HCT116 (cell line): Measurements from ENCODE around the gene CCNC. TPM values are rescaled to one million over a fixed set of nuclear protein-coding genes. Genes with fewer than 3 reads are reported as not detected.

Source experiments
- ATAC-seq: fragments of 200-7000 bp; cut with Tn5 transposase; 2 replicates; pipeline ENCODE4 v1.9.1; 2020; ENCODE audit warnings: mild to moderate bottlenecking, moderate library complexity
- BruUV-seq: library from RNA; stranded (reverse); fragments of 400-500 nt; replicated peaks from 2 replicates; lab custom pipeline; 2021; lab: Mats Ljungman, UMichigan
- CTCF ChIA-PET: fragments of 300-600 bp; sonication (Branson Sonifier 250); formaldehyde crosslinking; loops from one replicate; lab custom pipeline; 2021; ENCODE audit warnings: antibody characterized with exemption; lab: Charles Lee
- POLR2A ChIA-PET: fragments of 300-600, 350-600 bp; sonication (Branson Sonifier 250); formaldehyde crosslinking; loops from one replicate; lab custom pipeline; 2021; ENCODE audit warnings: antibody characterized with exemption; lab: Charles Lee
- RAD21 ChIA-PET, 2 experiments: fragments of 300-600 bp; sonication (Branson Sonifier 250); formaldehyde crosslinking; loops; one replicate each; lab custom pipeline; 2023; ENCODE audit warnings: low total read pairs in 2 of 2; ENCODE audit not compliant: uncharacterized antibody in 2 of 2, unreplicated experiment in 2 of 2, low non-redundant PET in 1 of 2; lab: Charles Lee
- DNase-seq: peaks from one replicate; pipeline ENCODE4 v3.0.0-alpha.2; 2010; ENCODE audit warnings: low read depth, low spot score
- H2AFZ ChIP-seq: fragments of 200-600 bp; shearing (Covaris generic), sonication (generic); 2 replicates; pipeline ENCODE4 v1.6.1; 2017; ENCODE audit warnings: low read depth, mixed run types, mixed read lengths, antibody characterized with exemption, low read length; ENCODE audit not compliant: poor library complexity, severe bottlenecking
- H3K27ac ChIP-seq: 2 replicates; pipeline ENCODE4 v1.5.1; 2012; ENCODE audit warnings: low read depth, low read length
- H3K27me3 ChIP-seq: fragments of 200-600 bp; sonication (generic); 2 replicates; pipeline ENCODE4 v1.6.1; 2016; ENCODE audit warnings: mixed run types, low read length, mixed read lengths; ENCODE audit not compliant: insufficient read depth
- H3K36me3 ChIP-seq, 2 experiments: fragments of 200-500 bp in 1 of 2; fragments of 200-600 bp in 1 of 2; sonication (Bioruptor generic) in 1 of 2; sonication (generic) in 1 of 2; 2 replicates each; pipeline versions ENCODE4 v1.5.1 to v1.6.1; 2014 to 2016; ENCODE audit warnings: low read length in 2 of 2, inconsistent platforms in 1 of 2, mixed read lengths in 1 of 2, mixed run types in 1 of 2; ENCODE audit not compliant: insufficient read depth in 2 of 2, control insufficient read depth in 1 of 2
- H3K4me1 ChIP-seq, 2 experiments: fragments of 200-600 bp in 1 of 2; sonication (generic) in 1 of 2; 2 replicates each; pipeline versions ENCODE4 v1.5.1 to v1.6.1; 2012 to 2017; ENCODE audit warnings: low read length in 2 of 2, inconsistent platforms in 1 of 2, mild to moderate bottlenecking in 1 of 2, mixed read lengths in 1 of 2, mixed run types in 1 of 2, moderate library complexity in 1 of 2; ENCODE audit not compliant: insufficient read depth in 2 of 2, control insufficient read depth in 1 of 2
- H3K4me2 ChIP-seq: fragments of 200-600 bp; sonication (generic); 2 replicates; pipeline ENCODE4 v1.6.1; 2017; ENCODE audit warnings: mixed run types, low read length, mixed read lengths
- H3K4me3 ChIP-seq, 2 experiments: fragments of 200-600 bp in 1 of 2; sonication (generic) in 1 of 2; replicated peaks in 1 of 2; 2 replicates each; pipeline ENCODE4 v1.5.1; 2011 to 2016; ENCODE audit warnings: low read length in 2 of 2, control low read depth in 1 of 2, low read depth in 1 of 2, mild to moderate bottlenecking in 1 of 2, mixed read lengths in 1 of 2, mixed run types in 1 of 2
- H3K79me2 ChIP-seq: fragments of 200-600 bp; sonication (generic); 2 replicates; pipeline ENCODE4 v1.6.1; 2017; ENCODE audit warnings: mild to moderate bottlenecking, mixed run types, low read length, moderate library complexity, mixed read lengths; ENCODE audit not compliant: insufficient read depth
- H3K9ac ChIP-seq: fragments of 200-600 bp; sonication (generic); 2 replicates; pipeline ENCODE4 v1.6.1; 2016; ENCODE audit warnings: low read length, mixed read lengths
- H3K9me2 ChIP-seq: fragments of 200-600 bp; sonication (generic), shearing (Covaris generic); 2 replicates; pipeline ENCODE4 v1.6.1; 2017; ENCODE audit warnings: mixed run types, mild to moderate bottlenecking, moderate library complexity; ENCODE audit not compliant: insufficient read depth
- H3K9me3 ChIP-seq, 2 experiments: fragments of 200-500 bp in 1 of 2; fragments of 200-600 bp in 1 of 2; sonication (Bioruptor generic) in 1 of 2; sonication (generic) in 1 of 2; 2 replicates each; pipeline ENCODE4 v1.6.1; 2014 to 2017; ENCODE audit warnings: low read length in 2 of 2, mixed read lengths in 2 of 2, inconsistent platforms in 1 of 2, low read depth in 1 of 2, mild to moderate bottlenecking in 1 of 2, mixed run types in 1 of 2, moderate library complexity in 1 of 2; ENCODE audit not compliant: control insufficient read depth in 1 of 2, insufficient read depth in 1 of 2
- H4K20me1 ChIP-seq: fragments of 200-600 bp; sonication (generic), shearing (Covaris generic); 2 replicates; pipeline ENCODE4 v1.6.1; 2017; ENCODE audit warnings: mixed run types, mild to moderate bottlenecking, moderate library complexity; ENCODE audit not compliant: insufficient read depth
- CBX3 ChIP-seq: IDR thresholded peaks from 2 replicates; pipeline ENCODE4 v1.6.1; 2012; ENCODE audit warnings: low read depth
- CEBPB ChIP-seq: IDR thresholded peaks from 2 replicates; pipeline ENCODE4 v1.6.1; 2012; ENCODE audit warnings: low read depth
- EGR1 ChIP-seq: IDR thresholded peaks from 2 replicates; pipeline ENCODE4 v1.6.1; 2012; ENCODE audit warnings: low read depth
- EZH2 ChIP-seq: fragments of 200-600 bp; sonication (generic); IDR thresholded peaks from 2 replicates; pipeline ENCODE4 v1.6.1; 2017; ENCODE audit warnings: antibody characterized with exemption, mixed run types
- EZH2phosphoT487 ChIP-seq: fragments of 200-600 bp; IDR thresholded peaks from 2 replicates; pipeline ENCODE4 v1.6.1; 2018; ENCODE audit warnings: antibody characterized with exemption, borderline replicate concordance
- JUND ChIP-seq: IDR thresholded peaks from 2 replicates; pipeline ENCODE4 v1.6.1; 2012
- POLR2A ChIP-seq: IDR thresholded peaks from 2 replicates; pipeline ENCODE4 v1.7.0; 2011; ENCODE audit warnings: borderline replicate concordance; ENCODE audit not compliant: insufficient read depth, insufficient read length; ENCODE audit errors: extremely low read depth
- POLR2AphosphoS5 ChIP-seq: IDR thresholded peaks from 2 replicates; pipeline ENCODE4 v1.6.1; 2011; ENCODE audit warnings: mild to moderate bottlenecking, low read depth, low read length, moderate library complexity
- RAD21 ChIP-seq: IDR thresholded peaks from 2 replicates; pipeline ENCODE4 v1.6.1; 2012; ENCODE audit warnings: low read depth, mild to moderate bottlenecking
- SIN3A ChIP-seq: IDR thresholded peaks from 2 replicates; pipeline ENCODE4 v1.6.1; 2012; ENCODE audit warnings: low read depth
- SP1 ChIP-seq: IDR thresholded peaks from 2 replicates; pipeline ENCODE4 v1.6.1; 2012; ENCODE audit warnings: low read depth
- TCF7L2 ChIP-seq: IDR thresholded peaks from 2 replicates; pipeline ENCODE4 v1.7.0; 2011; ENCODE audit warnings: borderline replicate concordance, inconsistent platforms; ENCODE audit not compliant: insufficient read depth, insufficient read length; ENCODE audit errors: extremely low read depth
- ZFX ChIP-seq: fragments of 450-650 bp; IDR thresholded peaks from 2 replicates; pipeline ENCODE4 v1.6.1; 2017
- ZNF274 ChIP-seq: fragments of 200-500 bp; sonication (Bioruptor generic); IDR thresholded peaks from 2 replicates; pipeline ENCODE4 v1.6.1; 2014; ENCODE audit warnings: mild to moderate bottlenecking, low read depth, low read length, inconsistent platforms
- intact Hi-C: fragments of 100-400 bp; cut with micrococcal nuclease; formaldehyde crosslinking; loops from 2 replicates; pipeline ENCODE4 v1.10.0; 2022
- total RNA-seq: library from RNA; stranded (reverse); gene quantifications from one replicate; pipeline ENCODE4 v1.2.1, GENCODE V29; 2021; ENCODE audit not compliant: unreplicated experiment
- TF ChIP-seq, protein P1 (sequence below): IDR thresholded peaks from 2 replicates; pipeline ENCODE4 v1.6.1; 2012
- TF ChIP-seq, protein P2 (sequence below): IDR thresholded peaks from 2 replicates; pipeline ENCODE4 v1.6.1; 2012
- TF ChIP-seq, protein P3 (sequence below): IDR thresholded peaks from 2 replicates; pipeline ENCODE4 v1.6.1; 2011; ENCODE audit warnings: mild to moderate bottlenecking, low read length, moderate library complexity; ENCODE audit not compliant: insufficient replicate concordance; ENCODE audit errors: extremely low read depth
- TF ChIP-seq, protein P4 (sequence below): IDR thresholded peaks from 2 replicates; pipeline ENCODE4 v1.6.1; 2012; ENCODE audit warnings: low read depth
- TF ChIP-seq, protein P5 (sequence below), 3 experiments: fragments of 200-600 bp in 1 of 3; sonication (generic) in 1 of 3; IDR thresholded peaks in 2 of 3; conservative IDR thresholded peaks in 1 of 3; 2 replicates each; pipeline ENCODE4 v1.5.1; 2012 to 2017; ENCODE audit warnings: low read depth in 2 of 3, low read length in 2 of 3, antibody characterized with exemption in 1 of 3, borderline replicate concordance in 1 of 3, control low read depth in 1 of 3, mild to moderate bottlenecking in 1 of 3, mixed read lengths in 1 of 3, mixed run types in 1 of 3, moderate library complexity in 1 of 3; ENCODE audit not compliant: insufficient read depth in 1 of 3

Gene CCNC
- total RNA-seq, 1 experiment from 2014 or later = 78.5 TPM

DNA sequence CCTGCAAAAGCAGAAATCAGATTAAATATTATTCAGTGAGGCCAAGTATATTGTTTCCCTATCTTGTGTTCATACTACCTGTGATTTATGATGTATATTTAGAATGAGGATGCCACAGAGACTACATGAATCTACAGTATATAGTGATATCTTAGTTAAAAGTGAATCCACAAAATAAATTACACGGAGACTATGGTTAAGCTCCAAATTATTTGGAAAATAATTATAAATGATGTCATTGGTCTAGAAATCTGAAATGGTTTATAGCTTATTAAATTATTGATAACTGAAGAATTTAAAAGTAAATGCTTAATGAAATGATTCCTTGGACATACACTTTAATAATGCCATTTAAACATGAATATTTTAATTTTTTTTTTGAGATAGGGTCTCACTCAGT lies 49.0 kb downstream of the CCNC start:
- Histone ChIP-seq H3K9me3 (no peaks in the 10 kb centered on the region), H3K27ac (no peak overlapping the region), H3K9me2 (no peaks in the 10 kb centered on the region), H3K36me3 (no peaks in the 10 kb centered on the region), H3K27me3 (no peaks in the 10 kb centered on the region), H4K20me1 (no peaks in the 10 kb centered on the region), H3K4me2 (no peak overlapping the region), H3K9ac (no peak overlapping the region), H3K4me3 (no peak overlapping the region), H3K79me2 (peaks cover 18% of the 10 kb centered on the region), H2AFZ (no peak overlapping the region), H3K4me1 (peaks cover 18 to 29% of the 10 kb centered on the region in 2 experiments; a peak in 3 of 4 replicates)
- intact Hi-C loops = no loop called here
- ChIA-PET POLR2A (no interaction called here), RAD21 (no interaction called here), CTCF (interaction anchor here (1.6 kb wide), 1 partner anchor 227 kb away, joined by 8 read pairs; no protein-coding TSS in a partner anchor)
- TF ChIP-seq POLR2AphosphoS5 (no peak), CBX3 (no peak), EZH2 (no peak), EGR1 (no peak), ZFX (no peak), RAD21 (no peak), TCF7L2 (no peak), ZNF274 (no peak), SIN3A (no peak), JUND (no peak), SP1 (no peak), CEBPB (no peak), EZH2phosphoT487 (no peak), POLR2A (no peak)
- TF ChIP-seq, protein P1, sequence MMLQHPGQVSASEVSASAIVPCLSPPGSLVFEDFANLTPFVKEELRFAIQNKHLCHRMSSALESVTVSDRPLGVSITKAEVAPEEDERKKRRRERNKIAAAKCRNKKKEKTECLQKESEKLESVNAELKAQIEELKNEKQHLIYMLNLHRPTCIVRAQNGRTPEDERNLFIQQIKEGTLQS = no peak
- TF ChIP-seq, protein P2, sequence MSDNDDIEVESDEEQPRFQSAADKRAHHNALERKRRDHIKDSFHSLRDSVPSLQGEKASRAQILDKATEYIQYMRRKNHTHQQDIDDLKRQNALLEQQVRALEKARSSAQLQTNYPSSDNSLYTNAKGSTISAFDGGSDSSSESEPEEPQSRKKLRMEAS = no peak
- TF ChIP-seq, protein P3, sequence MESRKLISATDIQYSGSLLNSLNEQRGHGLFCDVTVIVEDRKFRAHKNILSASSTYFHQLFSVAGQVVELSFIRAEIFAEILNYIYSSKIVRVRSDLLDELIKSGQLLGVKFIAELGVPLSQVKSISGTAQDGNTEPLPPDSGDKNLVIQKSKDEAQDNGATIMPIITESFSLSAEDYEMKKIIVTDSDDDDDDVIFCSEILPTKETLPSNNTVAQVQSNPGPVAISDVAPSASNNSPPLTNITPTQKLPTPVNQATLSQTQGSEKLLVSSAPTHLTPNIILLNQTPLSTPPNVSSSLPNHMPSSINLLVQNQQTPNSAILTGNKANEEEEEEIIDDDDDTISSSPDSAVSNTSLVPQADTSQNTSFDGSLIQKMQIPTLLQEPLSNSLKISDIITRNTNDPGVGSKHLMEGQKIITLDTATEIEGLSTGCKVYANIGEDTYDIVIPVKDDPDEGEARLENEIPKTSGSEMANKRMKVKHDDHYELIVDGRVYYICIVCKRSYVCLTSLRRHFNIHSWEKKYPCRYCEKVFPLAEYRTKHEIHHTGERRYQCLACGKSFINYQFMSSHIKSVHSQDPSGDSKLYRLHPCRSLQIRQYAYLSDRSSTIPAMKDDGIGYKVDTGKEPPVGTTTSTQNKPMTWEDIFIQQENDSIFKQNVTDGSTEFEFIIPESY = no peak
- TF ChIP-seq, protein P4, sequence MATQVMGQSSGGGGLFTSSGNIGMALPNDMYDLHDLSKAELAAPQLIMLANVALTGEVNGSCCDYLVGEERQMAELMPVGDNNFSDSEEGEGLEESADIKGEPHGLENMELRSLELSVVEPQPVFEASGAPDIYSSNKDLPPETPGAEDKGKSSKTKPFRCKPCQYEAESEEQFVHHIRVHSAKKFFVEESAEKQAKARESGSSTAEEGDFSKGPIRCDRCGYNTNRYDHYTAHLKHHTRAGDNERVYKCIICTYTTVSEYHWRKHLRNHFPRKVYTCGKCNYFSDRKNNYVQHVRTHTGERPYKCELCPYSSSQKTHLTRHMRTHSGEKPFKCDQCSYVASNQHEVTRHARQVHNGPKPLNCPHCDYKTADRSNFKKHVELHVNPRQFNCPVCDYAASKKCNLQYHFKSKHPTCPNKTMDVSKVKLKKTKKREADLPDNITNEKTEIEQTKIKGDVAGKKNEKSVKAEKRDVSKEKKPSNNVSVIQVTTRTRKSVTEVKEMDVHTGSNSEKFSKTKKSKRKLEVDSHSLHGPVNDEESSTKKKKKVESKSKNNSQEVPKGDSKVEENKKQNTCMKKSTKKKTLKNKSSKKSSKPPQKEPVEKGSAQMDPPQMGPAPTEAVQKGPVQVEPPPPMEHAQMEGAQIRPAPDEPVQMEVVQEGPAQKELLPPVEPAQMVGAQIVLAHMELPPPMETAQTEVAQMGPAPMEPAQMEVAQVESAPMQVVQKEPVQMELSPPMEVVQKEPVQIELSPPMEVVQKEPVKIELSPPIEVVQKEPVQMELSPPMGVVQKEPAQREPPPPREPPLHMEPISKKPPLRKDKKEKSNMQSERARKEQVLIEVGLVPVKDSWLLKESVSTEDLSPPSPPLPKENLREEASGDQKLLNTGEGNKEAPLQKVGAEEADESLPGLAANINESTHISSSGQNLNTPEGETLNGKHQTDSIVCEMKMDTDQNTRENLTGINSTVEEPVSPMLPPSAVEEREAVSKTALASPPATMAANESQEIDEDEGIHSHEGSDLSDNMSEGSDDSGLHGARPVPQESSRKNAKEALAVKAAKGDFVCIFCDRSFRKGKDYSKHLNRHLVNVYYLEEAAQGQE = no peak
- TF ChIP-seq, protein P5, sequence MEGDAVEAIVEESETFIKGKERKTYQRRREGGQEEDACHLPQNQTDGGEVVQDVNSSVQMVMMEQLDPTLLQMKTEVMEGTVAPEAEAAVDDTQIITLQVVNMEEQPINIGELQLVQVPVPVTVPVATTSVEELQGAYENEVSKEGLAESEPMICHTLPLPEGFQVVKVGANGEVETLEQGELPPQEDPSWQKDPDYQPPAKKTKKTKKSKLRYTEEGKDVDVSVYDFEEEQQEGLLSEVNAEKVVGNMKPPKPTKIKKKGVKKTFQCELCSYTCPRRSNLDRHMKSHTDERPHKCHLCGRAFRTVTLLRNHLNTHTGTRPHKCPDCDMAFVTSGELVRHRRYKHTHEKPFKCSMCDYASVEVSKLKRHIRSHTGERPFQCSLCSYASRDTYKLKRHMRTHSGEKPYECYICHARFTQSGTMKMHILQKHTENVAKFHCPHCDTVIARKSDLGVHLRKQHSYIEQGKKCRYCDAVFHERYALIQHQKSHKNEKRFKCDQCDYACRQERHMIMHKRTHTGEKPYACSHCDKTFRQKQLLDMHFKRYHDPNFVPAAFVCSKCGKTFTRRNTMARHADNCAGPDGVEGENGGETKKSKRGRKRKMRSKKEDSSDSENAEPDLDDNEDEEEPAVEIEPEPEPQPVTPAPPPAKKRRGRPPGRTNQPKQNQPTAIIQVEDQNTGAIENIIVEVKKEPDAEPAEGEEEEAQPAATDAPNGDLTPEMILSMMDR (IDR thresholded peaks at IDR 0.05 in 2 of 3, conservative IDR thresholded peaks at IDR 0.05 in 1 of 3; ENCODE audit: borderline replicate concordance in 1 of 3, insufficient read depth in 1 of 3, low read depth in 2 of 3, low read length in 2 of 3) = no peak
- no TSS peak for BruUV-seq
- no peak for ATAC-seq
- DNase-seq = no peak
